HG02798 (cell line): ENCODE measurements around the gene SCAMP5.

Experiments used
- ATAC-seq: cut with Tn5 transposase; IDR thresholded peaks from one replicate; pipeline ENCODE4 v1.9.1; 2021; ENCODE audit warnings: mild to moderate bottlenecking; ENCODE audit not compliant: unreplicated experiment, poor library complexity

The SCAMP5 gene

GRCh38 chr15:75043509-75044257 is 48.3 kb downstream of the SCAMP5 start:
- peak; percentile 30 for ATAC-seq

- no peak for ATAC-seq
Measured at GRCh38 chr15:75044258-75044878, 49.0 kb downstream of the SCAMP5 start.

GRCh38 chr15:75045332-75046015 is 50.1 kb downstream of the SCAMP5 start:
- ATAC-seq: no peak

- ATAC-seq: no peak
Measured at GRCh38 chr15:75048394-75048793, 53.0 kb downstream of the SCAMP5 start.

GRCh38 chr15:75049392-75049791 is 54.0 kb downstream of the SCAMP5 start:
- ATAC-seq: no peak

- ATAC-seq: no peak
Measured at GRCh38 chr15:75050283-75050682, 54.9 kb downstream of the SCAMP5 start.

- no peak for ATAC-seq
Measured at GRCh38 chr15:75051191-75051608, 55.8 kb downstream of the SCAMP5 start.

- no peak for ATAC-seq
Measured at GRCh38 chr15:75051711-75052110, 56.3 kb downstream of the SCAMP5 start.

GRCh38 chr15:75052972-75053747 is 57.8 kb downstream of the SCAMP5 start:
- ATAC-seq: no peak

- no peak for ATAC-seq
Measured at GRCh38 chr15:75053748-75054125, 58.4 kb downstream of the SCAMP5 start.

- no peak for ATAC-seq
Measured at GRCh38 chr15:75054172-75054897, 59.0 kb downstream of the SCAMP5 start.

GRCh38 chr15:75056036-75056435 is 60.7 kb downstream of the SCAMP5 start:
- no peak for ATAC-seq

- no peak for ATAC-seq
Measured at GRCh38 chr15:75058127-75058905, 63.0 kb downstream of the SCAMP5 start.

GRCh38 chr15:75059607-75060006 is 64.2 kb downstream of the SCAMP5 start:
- no peak for ATAC-seq

GRCh38 chr15:75061272-75061671 is 65.9 kb downstream of the SCAMP5 start:
- ATAC-seq: peak; percentile 83

GRCh38 chr15:75062706-75063105 is 67.3 kb downstream of the SCAMP5 start:
- ATAC-seq: no peak

GRCh38 chr15:75063338-75063737 is 68.0 kb downstream of the SCAMP5 start:
- no peak for ATAC-seq

GRCh38 chr15:75063889-75064288 is 68.5 kb downstream of the SCAMP5 start:
- ATAC-seq: no peak

GRCh38 chr15:75064846-75065245 is 69.5 kb downstream of the SCAMP5 start:
- no peak for ATAC-seq
